HPDE6-E6E7 (cell line): ENCODE results near the gene RBM15.

Source experiments
- DNase-seq: peaks from one replicate; pipeline ENCODE4 v3.0.0; 2011; ENCODE audit warnings: missing footprints; ENCODE audit errors: extremely low spot score

Gene RBM15

DNA sequence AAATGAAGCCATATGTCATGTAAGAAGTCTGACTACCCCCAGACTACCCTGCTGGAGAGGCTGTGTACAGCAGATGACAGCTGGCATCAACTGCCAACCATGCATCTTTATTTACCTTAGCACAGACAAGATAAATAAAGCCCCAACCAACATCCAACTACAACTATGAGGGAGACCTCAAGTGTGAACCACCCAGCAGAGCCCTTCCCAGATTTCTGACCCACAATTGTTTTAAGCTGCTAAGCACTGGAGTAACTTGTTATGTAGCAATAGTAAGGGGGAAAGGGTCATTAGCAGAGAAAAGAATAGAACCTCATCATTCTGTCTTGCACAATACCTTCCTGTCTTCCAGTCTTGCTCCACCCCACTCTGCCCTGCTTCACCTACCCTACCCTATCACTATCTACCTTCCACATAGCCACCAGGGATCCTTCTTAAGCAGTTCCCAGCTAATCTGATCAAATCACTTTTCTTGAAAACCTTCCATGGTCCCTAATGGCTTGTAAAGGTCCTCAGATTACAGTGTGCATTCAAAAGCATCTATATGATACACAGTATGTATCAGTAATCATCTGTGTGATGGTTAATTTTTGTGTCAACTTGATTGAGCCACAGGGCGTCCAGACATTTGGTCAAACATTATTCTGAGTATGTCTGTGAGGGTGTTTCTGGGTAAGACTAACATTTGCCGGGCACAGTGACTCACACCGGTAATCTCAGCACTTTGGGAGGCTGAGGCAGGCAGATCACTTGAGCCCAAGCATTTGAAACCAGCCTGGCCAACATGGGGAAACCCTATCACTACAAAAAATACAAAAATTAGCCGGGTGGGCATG lies 19.6 kb upstream of the RBM15 start:
- DNase-seq: no peak

DNA sequence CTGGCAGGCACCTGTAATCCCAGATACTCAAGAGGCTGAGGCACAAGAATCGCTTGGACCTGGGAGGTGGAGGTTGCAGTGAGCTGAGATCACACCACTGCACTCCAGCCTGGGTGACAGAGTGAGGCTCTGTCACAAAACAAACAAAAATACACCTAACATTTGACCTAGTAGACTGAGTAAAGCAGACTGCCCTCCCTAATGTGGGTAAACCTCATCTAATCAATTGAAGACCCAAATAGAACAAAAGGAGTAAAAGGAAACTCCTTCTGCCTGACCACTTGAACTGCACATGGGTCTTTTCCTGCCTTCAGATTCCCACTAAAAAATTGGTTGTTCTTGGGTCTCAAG lies 19.0 kb upstream of the RBM15 start:
- DNase-seq: no peak

DNA sequence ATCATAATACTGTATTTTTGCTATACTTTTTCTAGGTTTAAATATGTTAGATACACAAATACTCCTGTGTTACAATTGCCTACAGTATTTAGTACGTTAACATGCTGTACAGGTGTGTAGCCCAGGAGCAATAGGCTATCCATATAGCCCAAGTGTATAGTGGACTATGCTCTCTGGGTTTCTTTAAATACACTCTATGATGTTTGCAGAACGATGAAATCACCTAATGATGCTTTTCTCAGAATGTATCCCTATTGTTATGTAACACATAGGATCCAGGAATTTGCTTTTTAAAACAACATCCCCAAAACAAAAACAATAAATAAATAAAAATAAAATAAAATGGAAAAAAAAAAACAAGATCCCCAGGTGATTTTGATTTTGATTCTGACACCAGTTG lies 18.1 kb upstream of the RBM15 start:
- no peak for DNase-seq

DNA sequence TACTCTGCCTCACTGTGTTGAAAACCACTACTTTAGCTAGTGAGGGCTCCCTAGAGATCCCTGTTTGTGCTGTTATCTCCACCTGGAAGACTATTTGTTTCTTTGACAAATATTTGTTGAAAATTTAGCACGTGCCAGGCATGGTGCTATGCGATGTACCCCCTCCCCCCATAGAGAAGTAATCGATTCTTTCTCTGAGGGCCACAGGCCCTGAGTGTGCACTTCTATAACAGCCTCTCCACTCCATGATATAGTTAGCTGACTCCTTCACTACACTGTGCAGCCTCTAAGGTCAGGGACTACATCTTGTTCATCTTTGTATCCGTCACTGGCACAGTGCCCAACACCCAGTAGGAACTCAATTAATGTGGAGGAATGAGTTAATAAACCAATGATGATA lies 17.3 kb upstream of the RBM15 start:
- no peak for DNase-seq

- no peak for DNase-seq
These were observed 14.5 kb upstream of the RBM15 start for GRCh38 chr1:110324667-110325066.

DNA sequence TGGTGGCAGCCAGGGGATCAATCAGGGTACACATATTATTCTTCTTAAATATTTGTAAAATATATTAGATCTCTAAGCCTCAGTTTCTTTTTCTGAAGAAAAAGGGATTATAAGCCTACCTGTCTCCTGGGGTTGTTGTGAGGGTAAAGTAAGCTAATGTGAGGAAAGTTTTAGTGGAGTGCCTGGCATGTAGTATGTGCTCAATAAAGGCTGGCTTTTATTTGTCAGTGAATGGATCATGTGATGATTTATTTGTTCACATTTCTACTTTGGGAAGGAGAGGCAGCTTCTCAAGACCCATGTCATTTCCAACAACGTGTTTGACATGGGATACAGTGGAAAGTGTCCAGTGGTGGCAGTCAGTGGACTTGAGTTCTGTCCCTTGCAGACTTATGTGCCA lies 12.4 kb upstream of the RBM15 start:
- DNase-seq: no peak

DNA sequence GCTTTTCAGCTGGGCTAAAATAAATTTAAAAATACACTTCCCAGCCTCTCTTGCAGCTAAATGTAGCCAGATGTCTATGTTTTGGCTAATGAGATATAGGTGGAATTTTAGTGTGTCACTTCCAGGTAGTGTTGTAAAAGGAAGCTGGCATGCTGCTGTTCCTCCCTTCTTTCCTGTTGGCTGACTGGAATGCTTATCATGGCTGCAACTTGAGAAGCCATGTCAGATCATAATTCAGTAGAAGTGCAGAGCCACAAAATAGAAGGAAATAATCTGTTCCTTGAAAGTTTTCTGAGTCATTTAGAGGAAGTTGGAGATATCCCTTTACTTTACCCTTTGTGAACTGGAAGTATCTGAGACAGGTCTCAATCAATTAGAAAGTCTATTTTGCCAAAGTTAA lies 10.9 kb upstream of the RBM15 start:
- DNase-seq: no peak

- no peak for DNase-seq
These were observed 10.5 kb upstream of the RBM15 start for GRCh38 chr1:110328700-110329099.

DNA sequence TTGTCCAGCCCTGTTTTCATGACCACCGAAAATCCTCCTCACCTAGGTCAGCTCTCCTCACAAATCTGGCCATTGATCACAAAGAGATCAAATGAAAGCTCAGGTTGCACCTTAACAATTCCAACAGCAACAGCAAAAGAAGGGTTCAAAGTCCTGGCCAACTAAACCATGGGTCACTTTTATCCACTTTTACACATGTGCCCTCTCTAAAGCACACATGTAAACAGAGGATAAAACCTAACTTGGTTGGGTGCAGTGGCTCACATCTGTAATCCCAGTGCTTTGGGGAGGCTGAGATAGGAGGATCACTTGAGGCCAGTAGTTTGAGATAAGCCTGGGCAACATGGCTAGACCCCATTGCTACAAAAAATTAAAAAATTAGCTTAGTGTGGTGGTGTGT lies 3.9 kb upstream of the RBM15 start:
- no peak for DNase-seq

DNA sequence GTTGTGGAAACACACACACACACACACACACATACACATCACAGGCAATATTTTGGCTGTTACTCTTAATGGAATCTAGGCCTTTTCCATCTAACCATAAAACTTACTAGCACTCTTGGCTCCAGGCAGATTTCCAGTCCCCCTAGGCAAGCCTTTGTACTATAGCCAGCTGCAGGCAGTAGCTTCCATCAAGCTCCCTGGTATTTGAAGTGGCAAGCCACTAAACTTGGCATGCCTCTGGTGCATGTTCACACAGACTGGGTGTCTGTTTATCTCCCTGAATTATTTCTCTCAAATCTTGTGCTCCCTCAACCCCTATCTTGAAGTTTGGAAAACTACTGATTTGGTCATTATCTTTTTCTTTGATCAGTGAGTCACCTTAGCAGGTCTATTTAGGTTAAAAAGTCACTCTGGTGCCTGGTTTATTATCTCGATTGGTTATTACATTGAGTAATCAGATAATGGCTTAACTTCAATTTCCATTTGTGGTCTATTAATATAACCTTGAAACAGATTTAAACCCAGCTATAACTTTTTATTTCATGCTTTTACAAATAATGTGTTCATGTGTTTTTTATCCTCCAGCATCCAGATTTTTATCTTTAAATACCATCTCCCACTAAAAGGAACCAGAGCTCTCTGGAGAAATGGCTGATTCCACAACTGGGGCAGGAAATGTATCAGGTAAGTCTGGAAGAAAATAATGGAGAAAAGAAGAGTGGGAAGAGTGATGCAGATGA lies 2.7 kb upstream of the RBM15 start:
- DNase-seq: no peak

DNA sequence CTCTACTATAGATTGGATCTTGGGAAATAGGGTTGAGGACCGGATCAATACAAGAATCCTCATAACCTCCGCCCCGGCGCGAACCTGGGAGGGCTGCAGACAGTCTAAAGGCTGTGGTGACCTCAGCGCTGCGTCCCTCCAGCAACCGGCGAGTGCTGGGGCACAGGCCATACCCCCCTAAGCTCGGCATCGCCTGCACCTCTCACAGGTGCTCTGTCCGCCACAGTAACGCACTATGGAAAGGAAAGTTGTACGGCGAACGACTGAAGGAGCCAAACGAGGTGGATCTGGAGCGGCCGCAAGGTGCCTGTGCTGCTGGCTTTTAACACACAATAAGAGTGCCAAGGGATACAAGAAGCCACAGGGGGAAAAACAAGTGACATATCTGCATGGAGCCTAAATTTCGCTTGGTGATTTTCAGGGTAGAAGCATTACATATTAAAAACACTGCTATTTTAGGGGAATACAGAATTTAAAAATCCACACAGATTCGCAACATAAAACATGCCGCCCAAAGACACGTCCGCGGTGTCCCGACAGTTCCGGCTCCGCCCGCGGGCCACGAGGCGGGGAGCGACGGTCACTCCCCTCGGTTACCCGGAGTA lies 1.4 kb upstream of the RBM15 start:
- DNase-seq: peak; percentile 6

GRCh38 chr1:110338309-110338885 lies 780 bp upstream of the RBM15 start:
- peak; percentile 61 for DNase-seq

DNA sequence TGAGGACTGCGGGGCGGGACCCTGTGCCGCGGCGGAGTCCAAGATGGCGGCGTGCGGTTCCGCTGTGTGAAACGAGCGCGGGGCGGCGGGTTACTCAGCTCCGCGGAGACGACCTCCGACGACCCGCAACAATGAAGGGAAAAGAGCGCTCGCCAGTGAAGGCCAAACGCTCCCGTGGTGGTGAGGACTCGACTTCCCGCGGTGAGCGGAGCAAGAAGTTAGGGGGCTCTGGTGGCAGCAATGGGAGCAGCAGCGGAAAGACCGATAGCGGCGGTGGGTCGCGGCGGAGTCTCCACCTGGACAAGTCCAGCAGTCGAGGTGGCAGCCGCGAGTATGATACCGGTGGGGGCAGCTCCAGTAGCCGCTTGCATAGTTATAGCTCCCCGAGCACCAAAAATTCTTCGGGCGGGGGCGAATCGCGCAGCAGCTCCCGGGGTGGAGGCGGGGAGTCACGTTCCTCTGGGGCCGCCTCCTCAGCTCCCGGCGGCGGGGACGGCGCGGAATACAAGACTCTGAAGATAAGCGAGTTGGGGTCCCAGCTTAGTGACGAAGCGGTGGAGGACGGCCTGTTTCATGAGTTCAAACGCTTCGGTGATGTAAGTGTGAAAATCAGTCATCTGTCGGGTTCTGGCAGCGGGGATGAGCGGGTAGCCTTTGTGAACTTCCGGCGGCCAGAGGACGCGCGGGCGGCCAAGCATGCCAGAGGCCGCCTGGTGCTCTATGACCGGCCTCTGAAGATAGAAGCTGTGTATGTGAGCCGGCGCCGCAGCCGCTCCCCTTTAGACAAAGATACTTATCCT lies 430 bp downstream of the RBM15 start:
- DNase-seq: peak; percentile 17

DNA sequence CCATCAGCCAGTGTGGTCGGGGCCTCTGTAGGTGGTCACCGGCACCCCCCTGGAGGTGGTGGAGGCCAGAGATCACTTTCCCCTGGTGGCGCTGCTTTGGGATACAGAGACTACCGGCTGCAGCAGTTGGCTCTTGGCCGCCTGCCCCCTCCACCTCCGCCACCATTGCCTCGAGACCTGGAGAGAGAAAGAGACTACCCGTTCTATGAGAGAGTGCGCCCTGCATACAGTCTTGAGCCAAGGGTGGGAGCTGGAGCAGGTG lies 961 bp downstream of the RBM15 start:
- DNase-seq: no peak

GRCh38 chr1:110341146-110341871 lies 2.1 kb downstream of the RBM15 start:
- DNase-seq: no peak

DNA sequence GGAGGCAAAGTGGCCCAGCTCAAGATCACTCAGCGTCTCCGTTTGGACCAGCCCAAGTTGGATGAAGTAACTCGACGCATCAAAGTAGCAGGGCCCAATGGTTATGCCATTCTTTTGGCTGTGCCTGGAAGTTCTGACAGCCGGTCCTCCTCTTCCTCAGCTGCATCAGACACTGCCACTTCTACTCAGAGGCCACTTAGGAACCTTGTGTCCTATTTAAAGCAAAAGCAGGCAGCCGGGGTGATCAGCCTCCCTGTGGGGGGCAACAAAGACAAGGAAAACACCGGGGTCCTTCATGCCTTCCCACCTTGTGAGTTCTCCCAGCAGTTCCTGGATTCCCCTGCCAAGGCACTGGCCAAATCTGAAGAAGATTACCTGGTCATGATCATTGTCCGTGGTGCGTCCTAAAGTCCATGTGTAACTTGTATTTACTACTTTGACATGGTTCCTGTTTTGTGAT lies 2.7 kb downstream of the RBM15 start:
- no peak for DNase-seq

GRCh38 chr1:110343249-110343648 lies 4.1 kb downstream of the RBM15 start:
- no peak for DNase-seq

- DNase-seq: no peak
These were observed 5.0 kb downstream of the RBM15 start for GRCh38 chr1:110344152-110344551.

- no peak for DNase-seq
These were observed 6.3 kb downstream of the RBM15 start for GRCh38 chr1:110345480-110345879.

GRCh38 chr1:110346690-110347089 lies 7.5 kb downstream of the RBM15 start:
- DNase-seq: no peak

GRCh38 chr1:110347182-110347893 lies 8.2 kb downstream of the RBM15 start:
- DNase-seq: no peak
